GM10248 (cell line): ENCODE data around the gene TOM1.

Source experiments
- CTCF ChIA-PET: fragments of 300-600 bp; sonication (Branson Sonifier 250); formaldehyde crosslinking; extraction: SDS; loops from one replicate; lab custom pipeline; 2021; ENCODE audit warnings: antibody characterized with exemption; lab: Yijun Ruan, JAX
- POLR2A ChIA-PET: fragments of 350-650 bp; sonication (Branson Sonifier 250); formaldehyde crosslinking; extraction: SDS; loops from one replicate; lab custom pipeline; 2020; ENCODE audit warnings: antibody characterized with exemption; lab: Yijun Ruan, JAX
- DNase-seq: peaks from one replicate; pipeline ENCODE4 v3.0.0; 2012; ENCODE audit errors: extremely low spot score
- TF ChIP-seq, protein P1 (sequence below): IDR thresholded peaks from 2 replicates; pipeline ENCODE4 v1.5.1; 2012; ENCODE audit warnings: mild to moderate bottlenecking, low read depth; ENCODE audit errors: extremely low read depth, missing control alignments, control extremely low read depth

The TOM1 gene

DNA sequence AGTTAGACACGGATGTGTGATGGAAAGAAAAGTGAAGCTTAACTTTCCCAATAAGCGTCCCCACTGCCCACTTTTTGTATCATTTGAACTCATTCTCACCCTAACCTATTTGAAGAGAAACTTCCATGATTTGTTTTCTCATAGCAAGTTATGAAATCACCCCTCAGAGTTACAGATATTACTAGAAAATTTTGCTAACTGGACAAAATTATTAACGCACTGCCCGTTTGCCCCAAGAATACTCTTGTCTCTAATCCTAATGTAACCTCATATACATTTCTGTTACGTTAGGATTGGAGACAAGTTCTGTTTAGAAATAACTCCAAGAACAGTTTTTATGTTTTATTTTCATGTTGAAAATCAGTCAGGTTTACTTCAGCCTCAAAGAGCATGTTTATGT is 25.5 kb downstream of the TOM1 start:
- POLR2A ChIA-PET, result no interaction called here
- TF ChIP-seq, protein P1, sequence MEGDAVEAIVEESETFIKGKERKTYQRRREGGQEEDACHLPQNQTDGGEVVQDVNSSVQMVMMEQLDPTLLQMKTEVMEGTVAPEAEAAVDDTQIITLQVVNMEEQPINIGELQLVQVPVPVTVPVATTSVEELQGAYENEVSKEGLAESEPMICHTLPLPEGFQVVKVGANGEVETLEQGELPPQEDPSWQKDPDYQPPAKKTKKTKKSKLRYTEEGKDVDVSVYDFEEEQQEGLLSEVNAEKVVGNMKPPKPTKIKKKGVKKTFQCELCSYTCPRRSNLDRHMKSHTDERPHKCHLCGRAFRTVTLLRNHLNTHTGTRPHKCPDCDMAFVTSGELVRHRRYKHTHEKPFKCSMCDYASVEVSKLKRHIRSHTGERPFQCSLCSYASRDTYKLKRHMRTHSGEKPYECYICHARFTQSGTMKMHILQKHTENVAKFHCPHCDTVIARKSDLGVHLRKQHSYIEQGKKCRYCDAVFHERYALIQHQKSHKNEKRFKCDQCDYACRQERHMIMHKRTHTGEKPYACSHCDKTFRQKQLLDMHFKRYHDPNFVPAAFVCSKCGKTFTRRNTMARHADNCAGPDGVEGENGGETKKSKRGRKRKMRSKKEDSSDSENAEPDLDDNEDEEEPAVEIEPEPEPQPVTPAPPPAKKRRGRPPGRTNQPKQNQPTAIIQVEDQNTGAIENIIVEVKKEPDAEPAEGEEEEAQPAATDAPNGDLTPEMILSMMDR, result no peak
- CTCF ChIA-PET, result interaction anchor here (1.4 to 1.6 kb wide), 2 partner anchors 15 to 26 kb away, joined by 3 to 7 read pairs; no protein-coding TSS in a partner anchor
- DNase-seq, result no peak

DNA sequence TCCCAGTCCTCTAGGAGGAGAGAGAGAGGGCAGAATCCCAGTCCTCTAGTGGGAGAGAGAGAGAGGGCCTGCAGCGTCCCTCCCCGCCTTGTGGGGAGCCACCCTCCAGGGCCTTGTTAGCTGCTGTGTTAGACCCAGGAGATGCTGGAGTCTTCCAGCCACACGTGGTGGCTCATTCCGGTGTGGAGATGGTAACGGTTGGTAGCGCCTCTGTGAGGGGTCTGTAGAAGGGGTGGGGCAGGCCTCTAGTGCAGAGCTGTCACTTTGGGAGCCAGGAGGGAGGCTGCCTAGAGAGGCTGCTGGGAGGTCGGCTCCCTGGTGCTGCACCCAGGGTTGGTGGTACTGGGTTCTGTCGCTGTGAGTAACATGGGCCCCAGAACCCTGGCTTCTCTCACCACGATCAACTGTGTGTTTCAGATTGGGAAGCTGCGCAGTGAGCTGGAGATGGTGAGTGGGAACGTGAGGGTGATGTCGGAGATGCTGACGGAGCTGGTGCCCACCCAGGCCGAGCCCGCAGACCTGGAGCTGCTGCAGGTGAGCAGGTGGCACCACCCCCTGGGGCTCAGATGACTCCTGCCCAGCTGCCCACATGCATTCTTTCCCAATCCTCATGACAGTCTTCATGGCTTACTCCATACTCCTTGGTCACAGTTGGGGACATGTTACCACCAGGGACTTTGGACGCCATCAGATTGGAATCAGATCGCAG is 27.3 kb downstream of the TOM1 start:
- DNase-seq, result no peak
- TF ChIP-seq, protein P1, result no peak
- CTCF ChIA-PET, result interaction anchor here (0.8 to 1.0 kb wide), 3 partner anchors 19 to 24 kb away, joined by 3 to 4 read pairs (median 3); no protein-coding TSS in a partner anchor
- POLR2A ChIA-PET, result no interaction called here

DNA sequence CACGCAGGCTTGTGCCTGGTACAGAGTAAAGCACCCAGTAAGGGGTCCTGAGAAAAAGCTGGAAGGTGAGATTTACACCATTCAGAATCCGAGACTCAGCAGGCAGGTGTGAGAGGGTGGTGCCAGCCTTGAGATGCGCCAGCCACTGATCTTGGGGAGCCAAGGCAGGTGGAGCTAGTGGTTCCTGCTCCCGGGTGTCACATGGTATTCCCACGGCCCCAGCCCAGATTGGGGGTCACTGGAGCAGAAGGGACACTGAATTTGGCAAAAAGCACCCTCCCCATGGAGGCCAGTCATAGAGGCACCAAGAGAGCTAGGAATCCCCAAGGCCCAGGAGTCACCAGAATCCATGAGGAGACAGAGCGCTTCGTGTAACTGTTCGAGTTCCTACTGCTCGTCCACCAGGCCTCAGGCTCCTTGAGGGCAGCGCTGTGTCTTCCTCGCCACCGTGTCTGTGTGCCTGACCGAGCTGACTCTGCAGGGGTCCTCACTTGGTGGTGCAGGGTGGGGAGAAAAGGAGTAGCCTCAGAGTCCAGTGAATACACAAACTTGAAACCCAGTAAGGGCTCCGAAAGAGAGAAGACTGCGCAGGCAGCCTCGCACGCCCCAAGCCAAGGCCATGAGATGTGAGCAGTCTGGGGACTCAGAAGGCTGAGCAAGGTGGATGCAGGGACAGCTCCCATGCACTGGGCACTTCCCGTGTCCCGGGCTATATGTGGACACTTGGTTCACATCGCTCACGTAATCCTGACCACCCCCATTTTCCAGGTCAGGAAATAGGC is 28.2 kb downstream of the TOM1 start:
- ChIA-PET POLR2A (no interaction called here), CTCF (interaction anchor here (0.8 to 1.1 kb wide), 4 partner anchors 10 to 96 kb away, joined by 3 to 4 read pairs (median 3); no protein-coding TSS in a partner anchor)
- no peak for DNase-seq
- TF ChIP-seq, protein P1, result no peak

DNA sequence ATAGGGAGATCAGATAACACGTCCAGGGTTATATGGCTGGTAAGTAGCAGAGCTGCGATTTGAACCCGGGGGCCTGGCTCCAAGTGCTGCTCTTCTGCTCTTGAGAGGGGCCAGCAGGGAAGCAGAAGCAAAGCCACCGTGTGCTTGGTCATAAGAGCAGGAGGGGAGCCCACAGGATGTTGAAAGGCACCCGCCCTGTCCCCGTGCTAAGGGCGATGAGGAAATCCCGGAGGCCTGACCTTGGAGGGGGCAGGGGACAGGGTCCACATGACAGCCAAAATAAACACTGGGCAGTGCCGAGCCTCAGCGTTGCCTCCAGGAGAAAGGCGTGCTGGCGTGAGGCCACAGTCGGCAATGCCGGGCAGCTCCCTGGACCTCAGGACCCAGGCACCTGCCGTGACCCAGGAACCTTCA is 28.8 kb downstream of the TOM1 start:
- no peak for DNase-seq
- ChIA-PET CTCF (interaction anchor here (0.9 to 1.1 kb wide), 2 partner anchors 9 to 97 kb away, joined by 3 read pairs; no protein-coding TSS in a partner anchor), POLR2A (no interaction called here)
- TF ChIP-seq, protein P1, result no peak

DNA sequence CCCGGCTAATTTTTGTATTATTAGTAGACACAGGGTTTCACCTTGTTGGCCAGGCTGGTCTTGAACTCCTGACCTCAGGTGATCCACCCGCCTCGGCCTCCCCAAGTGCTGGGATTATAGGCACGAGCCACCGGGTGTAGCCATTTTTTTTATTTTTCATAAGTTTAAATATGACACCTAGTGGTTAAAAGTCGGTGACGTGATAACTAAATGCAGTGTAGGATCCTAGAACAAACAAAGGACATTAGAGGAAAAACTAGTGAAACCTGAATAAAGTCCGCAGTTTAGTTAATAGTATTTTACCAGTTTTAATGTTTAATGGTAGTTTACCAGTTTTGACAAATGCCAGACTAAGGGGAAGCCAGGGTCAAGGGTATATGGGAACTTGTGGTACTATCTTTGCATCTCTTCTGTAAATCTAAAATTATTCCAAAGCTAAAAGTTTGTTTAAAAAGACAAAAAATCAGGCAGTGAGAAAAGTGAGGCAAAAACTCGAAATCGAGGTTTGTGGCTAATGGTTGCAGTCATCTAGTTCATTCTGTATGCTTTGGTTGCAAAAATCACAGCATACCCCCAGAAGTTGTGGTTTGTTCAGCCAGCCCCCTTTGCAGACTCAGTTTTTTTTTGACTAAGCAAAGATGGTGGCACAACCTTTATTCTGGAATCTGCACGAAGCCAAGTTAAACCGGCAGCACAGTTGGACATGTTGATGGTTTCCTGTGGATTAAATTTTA is 29.6 kb downstream of the TOM1 start:
- ChIA-PET POLR2A (no interaction called here), CTCF (interaction anchor here (1.0 to 1.5 kb wide), 2 partner anchors 17 to 22 kb away, joined by 3 read pairs; no protein-coding TSS in a partner anchor)
- TF ChIP-seq, protein P1, result no peak
- DNase-seq, result no peak
